Esophagus muscularis mucosa (tissue), 4 donors: ENCODE data around the gene EHBP1. TPM values are rescaled to one million over a fixed set of nuclear protein-coding genes. Genes with fewer than 3 reads are reported as not detected.
A peak's percentile ranks its signal among the peaks of the same experiment; 100 is the strongest.

Source experiments
- DNase-seq: peaks from one replicate; pipeline ENCODE4 v3.0.0-alpha.2; 2017; ENCODE audit errors: extremely low spot score
- H3K27ac ChIP-seq, 4 donors: fragments of 200-600 bp; sonication (generic); replicated peaks in 1 of 4; 1 replicate in 3 of 4; 2 replicates in 1 of 4; pipeline ENCODE4 v1.5.1; 2016 to 2019; ENCODE audit warnings: mild to moderate bottlenecking in 1 of 4
- H3K27me3 ChIP-seq, 4 donors: fragments of 200-600 bp; sonication (generic); one replicate each; pipeline versions ENCODE4 v1.5.1 to v1.6.0; 2016 to 2019
- H3K36me3 ChIP-seq, 4 donors: fragments of 200-600 bp; sonication (generic); one replicate each; pipeline ENCODE4 v1.5.1; 2016 to 2019
- H3K4me1 ChIP-seq, 4 donors: fragments of 200-600 bp; sonication (generic); one replicate each; pipeline ENCODE4 v1.5.1; 2016 to 2019
- H3K4me3 ChIP-seq, 4 donors: fragments of 200-600 bp; sonication (generic); 1 replicate in 2 of 4; 2 replicates in 2 of 4; pipeline ENCODE4 v1.5.1; 2016 to 2019; ENCODE audit warnings: mild to moderate bottlenecking in 4 of 4, moderate library complexity in 1 of 4
- H3K9me3 ChIP-seq, 4 donors: fragments of 200-600 bp; sonication (generic); 1 replicate in 3 of 4; 2 replicates in 1 of 4; pipeline ENCODE4 v1.5.1; 2016 to 2019
- EP300 ChIP-seq: sonication (generic); formaldehyde crosslinking; IDR thresholded peaks from one replicate; pipeline ENCODE4 v1.6.1; 2017; ENCODE audit warnings: antibody characterized with exemption
- POLR2A ChIP-seq: fragments of 450-650 bp; IDR thresholded peaks from one replicate; pipeline ENCODE4 v1.6.1; 2017; ENCODE audit warnings: antibody characterized with exemption, moderate library complexity, mild to moderate bottlenecking, low read depth
- POLR2AphosphoS5 ChIP-seq, 2 donors: sonication (generic); formaldehyde crosslinking; IDR thresholded peaks; one replicate each; pipeline ENCODE4 v1.6.1; 2017; ENCODE audit warnings: antibody characterized with exemption in 2 of 2
- WGBS: methylation state at CpG from one replicate; pipeline ENCODE4 v1.1.5; 2018; 5-methylcytosine and 5-hydroxymethylcytosine counted together
- intact Hi-C: fragments of 100-400 bp; cut with DNase I; formaldehyde crosslinking; loops from one replicate; pipeline ENCODE4 v1.15.1; 2023
- total RNA-seq, 4 donors: library from RNA; depleted of rRNA; stranded (reverse); fragments of >200 nt; gene quantifications; one replicate each; pipeline versions ENCODE4 v1.1.0 to v1.2.1, GENCODE V29; 2016
- TF ChIP-seq, protein P1 (sequence below), 3 experiments: fragments of 200-600 bp in 2 of 3; fragments of 450-650 bp in 1 of 3; sonication (generic) in 2 of 3; IDR thresholded peaks; one replicate each; pipeline ENCODE4 v1.5.1; 2017 to 2019; ENCODE audit warnings: antibody characterized with exemption in 3 of 3, mild to moderate bottlenecking in 2 of 3, moderate library complexity in 1 of 3

EHBP1 gene
- total RNA-seq, 4 donors from 2014 or later, result 103 to 199 (median 151) TPM

DNA sequence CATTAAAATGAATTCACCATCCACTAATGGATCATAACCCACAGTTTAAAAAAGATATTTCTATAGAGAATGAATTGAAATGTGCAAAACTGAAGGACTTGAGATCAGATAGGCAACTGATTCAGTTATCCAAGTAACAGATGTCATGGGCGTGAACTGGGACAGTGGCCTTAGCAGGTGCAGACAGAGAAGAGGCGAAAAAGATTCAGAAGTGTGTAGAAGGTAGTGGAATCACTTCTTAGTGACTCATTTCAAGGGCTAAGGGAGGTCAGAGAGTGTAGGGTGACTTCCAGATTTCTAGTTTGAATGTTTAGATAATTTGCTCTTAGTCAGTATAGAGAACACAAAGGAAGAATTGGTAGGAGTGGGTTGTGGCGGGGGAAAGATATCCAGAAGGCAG, 79.7 kb downstream of the EHBP1 start:
- DNase-seq, result no peak
- WGBS, result 94% methylated on average over 3 of the region's 3 CpGs

DNA sequence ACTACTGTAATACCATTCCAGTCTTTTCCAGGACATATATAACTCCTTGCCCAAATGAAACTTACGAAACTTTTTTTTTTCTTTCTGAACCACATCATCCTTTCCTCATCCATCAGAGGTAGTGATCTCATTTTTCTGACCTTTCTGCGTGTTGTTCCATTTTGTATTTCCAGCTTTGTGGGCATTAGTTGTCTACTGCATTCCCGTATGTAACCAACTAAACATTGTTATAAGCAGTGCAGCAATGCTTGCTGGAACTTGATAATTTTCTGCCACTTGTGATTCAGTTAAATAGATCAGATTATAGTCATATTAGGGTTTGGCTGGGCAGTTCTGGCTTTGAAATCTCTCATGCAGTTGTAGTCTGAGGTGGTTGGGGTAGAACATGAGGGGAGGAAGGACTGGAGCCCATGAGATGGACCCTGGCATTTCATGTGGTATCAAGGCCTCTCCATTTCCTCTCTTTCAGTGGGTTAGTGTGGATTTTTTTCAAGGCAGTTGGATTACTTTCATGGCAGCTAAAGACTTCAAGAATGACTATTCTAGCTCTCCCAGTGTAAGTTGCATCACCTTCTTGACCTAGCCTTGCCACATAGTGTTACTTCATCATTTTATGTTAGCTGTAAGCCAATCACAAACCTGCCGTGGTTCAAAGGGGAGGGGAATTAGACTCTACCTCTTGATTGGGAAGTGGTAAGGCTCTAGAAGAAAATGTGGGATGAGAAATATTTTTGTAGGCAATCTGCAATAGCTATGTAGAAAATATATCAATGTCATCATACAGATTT, 80.5 kb downstream of the EHBP1 start:
- WGBS, result 71% methylated on average over 4 of the region's 4 CpGs
- H3K9me3 ChIP-seq, result no peaks in the 10 kb centered on the region
- TF ChIP-seq, protein P1, sequence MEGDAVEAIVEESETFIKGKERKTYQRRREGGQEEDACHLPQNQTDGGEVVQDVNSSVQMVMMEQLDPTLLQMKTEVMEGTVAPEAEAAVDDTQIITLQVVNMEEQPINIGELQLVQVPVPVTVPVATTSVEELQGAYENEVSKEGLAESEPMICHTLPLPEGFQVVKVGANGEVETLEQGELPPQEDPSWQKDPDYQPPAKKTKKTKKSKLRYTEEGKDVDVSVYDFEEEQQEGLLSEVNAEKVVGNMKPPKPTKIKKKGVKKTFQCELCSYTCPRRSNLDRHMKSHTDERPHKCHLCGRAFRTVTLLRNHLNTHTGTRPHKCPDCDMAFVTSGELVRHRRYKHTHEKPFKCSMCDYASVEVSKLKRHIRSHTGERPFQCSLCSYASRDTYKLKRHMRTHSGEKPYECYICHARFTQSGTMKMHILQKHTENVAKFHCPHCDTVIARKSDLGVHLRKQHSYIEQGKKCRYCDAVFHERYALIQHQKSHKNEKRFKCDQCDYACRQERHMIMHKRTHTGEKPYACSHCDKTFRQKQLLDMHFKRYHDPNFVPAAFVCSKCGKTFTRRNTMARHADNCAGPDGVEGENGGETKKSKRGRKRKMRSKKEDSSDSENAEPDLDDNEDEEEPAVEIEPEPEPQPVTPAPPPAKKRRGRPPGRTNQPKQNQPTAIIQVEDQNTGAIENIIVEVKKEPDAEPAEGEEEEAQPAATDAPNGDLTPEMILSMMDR (IDR thresholded peaks at IDR 0.05), result no peak
- TF ChIP-seq POLR2A (no peak), POLR2AphosphoS5 (IDR thresholded peaks at IDR 0.05) (no peak), EP300 (no peak)
- no peak overlapping the region for H3K4me3 ChIP-seq
- intact Hi-C loops, result no loop called here
- no peaks in the 10 kb centered on the region for H3K27me3 ChIP-seq
- H3K27ac ChIP-seq, result no peak overlapping the region
- no peaks in the 10 kb centered on the region for H3K36me3 ChIP-seq
- DNase-seq, result no peak
- H3K4me1 ChIP-seq, result peaks cover 8 to 75% (median 69%) of the 10 kb centered on the region in 4 donors

More for the DNA sequence above, 79.7 kb downstream of the EHBP1 start:
- Histone ChIP-seq H3K9me3 (no peaks in the 10 kb centered on the region), H3K4me1 (peaks cover 8 to 70% (median 70%) of the 10 kb centered on the region in 4 donors), H3K27ac (no peak overlapping the region), H3K4me3 (no peak overlapping the region), H3K27me3 (no peaks in the 10 kb centered on the region), H3K36me3 (no peaks in the 10 kb centered on the region)
- intact Hi-C loops, result no loop called here
- TF ChIP-seq EP300 (no peak), POLR2AphosphoS5 (IDR thresholded peaks at IDR 0.05) (no peak), POLR2A (no peak)
- TF ChIP-seq, protein P1 (IDR thresholded peaks at IDR 0.05), result no peak

DNA sequence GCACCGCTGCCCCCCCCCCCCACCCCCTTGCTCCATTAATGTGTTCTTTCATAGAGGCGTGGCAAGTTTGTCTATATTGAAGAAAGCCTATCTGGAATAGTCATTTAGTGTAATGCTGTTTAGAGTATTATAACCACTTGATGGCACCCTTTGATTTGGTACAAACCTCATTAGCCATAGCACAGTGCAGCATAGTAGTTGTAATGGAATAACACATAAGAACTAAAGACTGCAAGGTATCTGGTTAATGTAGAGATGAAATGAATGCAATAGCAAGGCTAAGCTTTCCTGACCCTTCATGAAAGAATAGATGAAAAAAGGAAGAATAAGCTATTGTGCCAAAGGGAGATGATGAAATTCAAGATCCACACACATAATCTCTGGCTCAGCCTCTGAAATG, 81.9 kb downstream of the EHBP1 start:
- H3K27ac ChIP-seq, result no peak overlapping the region
- no peak for TF ChIP-seq POLR2A
- TF ChIP-seq, protein P1 (IDR thresholded peaks at IDR 0.05), result peak; percentile 20 to 40 (median 25)
- H3K4me3 ChIP-seq, result no peak overlapping the region
- 25% methylated on average over 2 of the region's 2 CpGs for WGBS
- H3K36me3 ChIP-seq, result no peaks in the 10 kb centered on the region
- peaks cover 8 to 78% (median 70%) of the 10 kb centered on the region in 4 donors for H3K4me1 ChIP-seq
- DNase-seq, result no peak
- no peaks in the 10 kb centered on the region for H3K27me3 ChIP-seq
- intact Hi-C loops, result no loop called here
- no peaks in the 10 kb centered on the region for H3K9me3 ChIP-seq

DNA sequence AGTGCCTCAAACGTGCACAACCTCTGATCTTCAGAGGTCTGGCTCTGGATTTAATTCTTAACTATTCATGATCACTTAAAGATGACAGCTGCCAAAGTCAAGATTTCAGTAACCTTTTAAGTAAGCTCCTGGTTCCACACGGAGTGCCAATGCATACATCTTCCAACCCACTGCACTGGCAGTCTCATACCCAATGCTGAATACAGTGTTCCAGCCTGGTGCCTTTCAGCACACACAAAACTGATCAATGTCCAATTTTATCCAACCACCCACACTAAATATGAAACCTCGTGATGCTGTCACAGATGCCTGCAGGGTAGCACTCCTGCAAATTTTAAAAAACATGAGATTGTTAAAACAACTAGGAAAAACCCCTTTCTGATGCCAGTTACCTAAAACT, 84.0 kb downstream of the EHBP1 start:
- H3K9me3 ChIP-seq, result no peaks in the 10 kb centered on the region
- TF ChIP-seq, protein P1 (IDR thresholded peaks at IDR 0.05), result no peak
- TF ChIP-seq EP300, result no peak
- TF ChIP-seq POLR2AphosphoS5 (IDR thresholded peaks at IDR 0.05), result no peak
- H3K27ac ChIP-seq, result no peak overlapping the region
- no peaks in the 10 kb centered on the region for H3K36me3 ChIP-seq
- H3K27me3 ChIP-seq, result no peaks in the 10 kb centered on the region
- WGBS, result 33% methylated on average over 3 of the region's 3 CpGs
- H3K4me3 ChIP-seq, result no peak overlapping the region
- H3K4me1 ChIP-seq, result peaks cover 8 to 83% (median 76%) of the 10 kb centered on the region in 4 donors
- intact Hi-C loops, result no loop called here
- no peak for DNase-seq

DNA sequence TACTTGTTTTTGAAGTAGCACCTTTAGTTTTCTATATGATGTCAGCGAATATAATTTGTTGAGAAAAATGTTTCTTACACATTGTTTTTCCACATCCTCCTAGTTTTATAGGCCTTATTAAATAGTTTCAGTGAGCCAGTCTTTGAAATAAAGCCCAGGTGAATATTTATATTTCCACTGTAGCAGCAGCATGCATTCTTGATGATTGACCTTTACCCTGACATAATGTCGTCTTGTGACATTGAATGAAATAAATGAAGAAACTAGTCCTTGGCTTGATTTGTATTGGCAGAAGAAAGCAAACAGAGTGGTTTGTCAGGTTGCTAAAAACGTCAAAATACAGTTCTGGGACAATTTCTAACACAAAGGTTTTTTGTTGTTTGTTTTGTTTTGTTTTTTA, 84.4 kb downstream of the EHBP1 start:
- intact Hi-C loops, result no loop called here

More for the DNA sequence above, 84.4 kb downstream of the EHBP1 start:
- Histone ChIP-seq H3K27ac (no peak overlapping the region), H3K4me1 (peaks cover 8 to 87% (median 79%) of the 10 kb centered on the region in 4 donors), H3K36me3 (no peaks in the 10 kb centered on the region), H3K27me3 (no peaks in the 10 kb centered on the region), H3K9me3 (no peaks in the 10 kb centered on the region), H3K4me3 (no peak overlapping the region)
- 47% methylated on average over 3 of the region's 3 CpGs for WGBS
- DNase-seq, result no peak
- TF ChIP-seq POLR2A, result no peak
- no peak for TF ChIP-seq EP300
- TF ChIP-seq, protein P1 (IDR thresholded peaks at IDR 0.05), result no peak
